CD4-positive, alpha-beta T cell treated with Interleukin-17A for 1 hour (primary cell): ENCODE measurements around the gene FAM131A.
"Not testable (repeated sequence)": the region's sequence is repeated elsewhere in the genome, so short reads cannot be mapped to it uniquely, and the experiment has no call there.

Source experiments
- DNase-seq: peaks from one replicate; pipeline ENCODE4 v3.0.0-alpha.2; 2020

FAM131A gene

DNA sequence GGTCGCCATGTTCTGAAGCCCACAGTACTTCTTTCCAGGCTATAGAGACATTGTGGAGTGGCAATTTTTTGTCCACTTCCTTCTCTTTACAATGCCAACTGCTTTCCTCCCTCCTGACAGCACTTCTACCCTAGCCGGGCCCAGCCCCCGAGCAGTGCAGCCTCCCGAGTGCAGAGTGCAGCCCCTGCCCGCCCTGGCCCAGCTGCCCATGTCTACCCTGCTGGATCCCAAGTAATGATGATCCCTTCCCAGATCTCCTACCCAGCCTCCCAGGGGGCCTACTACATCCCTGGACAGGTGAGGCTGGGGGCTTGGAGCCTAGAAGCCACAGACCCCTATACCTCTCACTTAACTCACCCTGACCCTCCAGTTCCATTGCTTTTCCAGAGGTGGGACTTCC, 20.2 kb upstream of the FAM131A start:
- DNase-seq, result no peak

DNA sequence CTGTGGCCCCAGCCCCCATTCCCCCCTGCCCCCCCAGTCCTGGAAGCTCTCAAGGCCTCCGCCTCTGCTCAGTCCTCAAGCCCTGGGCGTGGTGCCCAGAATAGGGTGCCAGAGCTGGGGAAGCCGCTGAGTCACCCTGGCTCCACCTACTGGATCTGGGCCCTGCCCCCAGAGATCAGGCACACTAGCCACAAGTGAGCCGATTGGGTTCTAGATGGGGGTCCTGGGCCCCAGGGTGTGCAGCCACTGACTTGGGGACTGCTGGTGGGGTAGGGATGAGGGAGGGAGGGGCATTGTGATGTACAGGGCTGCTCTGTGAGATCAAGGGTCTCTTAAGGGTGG, 17.3 kb upstream of the FAM131A start:
- DNase-seq, result peak; percentile 30

- DNase-seq, result no peak
Observed at GRCh38 chr3:184321666-184322065, 15.7 kb upstream of the FAM131A start.

DNA sequence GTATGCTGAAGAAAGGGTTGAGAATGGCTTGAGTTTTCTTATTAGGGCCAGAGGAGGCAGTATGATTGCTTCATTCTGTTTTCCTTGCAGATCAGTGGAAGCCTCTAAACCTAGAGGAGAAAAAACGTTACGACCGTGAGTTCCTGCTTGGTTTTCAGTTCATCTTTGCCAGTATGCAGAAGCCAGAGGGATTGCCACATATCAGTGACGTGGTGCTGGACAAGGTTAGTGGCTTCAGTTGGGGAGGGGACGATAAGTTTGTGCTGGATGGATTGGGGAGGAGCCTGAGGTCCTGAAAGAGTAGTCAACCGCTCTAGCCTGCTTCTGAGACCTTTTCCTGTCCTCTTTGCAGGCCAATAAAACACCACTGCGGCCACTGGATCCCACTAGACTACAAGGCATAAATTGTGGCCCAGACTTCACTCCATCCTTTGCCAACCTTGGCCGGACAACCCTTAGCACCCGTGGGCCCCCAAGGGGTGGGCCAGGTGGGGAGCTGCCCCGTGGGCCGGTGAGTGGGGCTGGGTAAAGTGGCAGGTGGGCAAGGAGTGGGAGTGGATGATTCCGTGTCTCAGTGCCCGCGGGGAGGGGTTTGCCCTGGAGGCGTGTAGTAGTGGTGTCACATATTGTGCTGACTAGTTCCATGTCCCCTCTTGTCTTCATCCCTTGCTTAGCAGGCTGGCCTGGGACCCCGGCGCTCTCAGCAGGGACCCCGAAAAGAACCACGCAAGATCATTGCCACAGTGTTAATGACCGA, 14.5 kb upstream of the FAM131A start:
- no peak for DNase-seq

GRCh38 chr3:184323696-184324095, 13.7 kb upstream of the FAM131A start:
- DNase-seq, result no peak

- no peak for DNase-seq
Observed at GRCh38 chr3:184325269-184325668, 12.1 kb upstream of the FAM131A start.

DNA sequence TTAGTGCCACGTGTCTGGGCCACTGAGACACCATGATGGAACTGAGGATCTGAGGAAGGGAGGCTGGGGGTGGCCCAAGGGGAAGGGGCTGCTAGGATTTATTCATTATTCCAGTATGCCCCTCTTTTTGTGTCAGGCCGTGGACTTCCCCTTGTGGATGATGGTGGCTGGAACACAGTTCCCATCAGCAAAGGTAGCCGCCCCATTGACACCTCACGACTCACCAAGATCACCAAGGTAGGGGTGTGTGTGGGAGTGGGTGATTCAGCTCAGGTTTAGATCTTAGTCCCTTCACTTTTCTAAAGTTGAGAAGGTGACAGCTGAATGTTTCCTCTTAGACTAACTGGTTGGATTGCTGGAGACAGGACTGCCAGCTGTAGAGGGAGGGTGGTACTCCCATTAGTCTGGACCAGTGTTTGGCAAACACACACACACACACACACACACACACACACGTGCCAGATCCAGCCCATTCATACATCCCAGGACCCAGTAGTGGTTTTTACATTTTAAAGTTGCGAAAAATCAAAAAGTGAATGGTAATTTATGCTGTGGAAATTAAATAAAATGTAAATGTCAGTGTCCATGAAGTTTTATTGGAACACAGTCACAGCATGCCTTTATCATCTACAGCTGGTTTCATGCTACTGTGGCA, 11.6 kb upstream of the FAM131A start:
- no peak for DNase-seq

GRCh38 chr3:184327171-184327570, 10.2 kb upstream of the FAM131A start:
- no peak for DNase-seq

- DNase-seq, result no peak
Observed at GRCh38 chr3:184328516-184328915, 8.9 kb upstream of the FAM131A start.

- no peak for DNase-seq
Observed at GRCh38 chr3:184332370-184333090, 4.9 kb upstream of the FAM131A start.

DNA sequence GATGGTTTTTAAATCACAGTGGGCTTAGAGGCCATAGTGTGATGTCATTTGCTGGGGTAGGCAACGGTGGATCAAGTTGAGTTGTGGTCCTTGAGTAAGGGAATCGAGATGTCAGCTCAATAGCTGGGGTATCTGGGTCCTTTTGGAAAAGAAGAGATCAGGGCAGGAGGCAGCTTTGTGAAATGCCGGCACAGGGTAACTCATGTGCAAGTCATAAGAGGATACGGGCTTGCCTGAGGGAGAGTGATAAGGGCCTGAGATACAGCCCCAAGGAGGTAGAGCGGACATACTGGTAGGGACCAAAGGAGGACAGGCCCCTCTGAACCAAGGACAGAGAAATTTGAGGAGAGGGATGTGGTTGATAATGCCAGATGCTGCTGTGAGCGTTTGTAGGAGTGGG, 4.2 kb upstream of the FAM131A start:
- DNase-seq, result no peak

- DNase-seq, result no peak
Observed at GRCh38 chr3:184333700-184334099, 3.7 kb upstream of the FAM131A start.

GRCh38 chr3:184334470-184335158, 2.8 kb upstream of the FAM131A start:
- peak; percentile 51 for DNase-seq

DNA sequence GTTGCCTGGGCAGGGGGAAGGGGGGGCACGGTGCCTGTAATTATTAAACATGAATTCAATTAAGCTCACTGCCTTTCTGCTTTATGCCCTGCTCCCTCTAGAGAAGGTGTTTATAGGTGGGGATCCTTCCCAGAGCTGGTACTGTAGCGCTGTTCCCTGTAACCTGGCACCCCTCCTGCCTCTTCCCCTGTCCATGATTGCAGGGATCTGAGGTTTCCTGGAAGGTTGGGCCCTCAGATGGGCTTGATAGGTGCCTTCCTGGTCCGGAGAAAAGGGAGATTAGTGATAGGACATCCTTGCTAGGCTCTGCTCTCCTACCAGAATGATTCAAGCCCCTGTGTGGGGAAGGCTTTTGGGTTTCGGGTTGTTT, 2.1 kb upstream of the FAM131A start:
- no peak for DNase-seq

- DNase-seq, result peak; percentile 90
Observed at GRCh38 chr3:184335661-184336546, 1.5 kb upstream of the FAM131A start.

DNA sequence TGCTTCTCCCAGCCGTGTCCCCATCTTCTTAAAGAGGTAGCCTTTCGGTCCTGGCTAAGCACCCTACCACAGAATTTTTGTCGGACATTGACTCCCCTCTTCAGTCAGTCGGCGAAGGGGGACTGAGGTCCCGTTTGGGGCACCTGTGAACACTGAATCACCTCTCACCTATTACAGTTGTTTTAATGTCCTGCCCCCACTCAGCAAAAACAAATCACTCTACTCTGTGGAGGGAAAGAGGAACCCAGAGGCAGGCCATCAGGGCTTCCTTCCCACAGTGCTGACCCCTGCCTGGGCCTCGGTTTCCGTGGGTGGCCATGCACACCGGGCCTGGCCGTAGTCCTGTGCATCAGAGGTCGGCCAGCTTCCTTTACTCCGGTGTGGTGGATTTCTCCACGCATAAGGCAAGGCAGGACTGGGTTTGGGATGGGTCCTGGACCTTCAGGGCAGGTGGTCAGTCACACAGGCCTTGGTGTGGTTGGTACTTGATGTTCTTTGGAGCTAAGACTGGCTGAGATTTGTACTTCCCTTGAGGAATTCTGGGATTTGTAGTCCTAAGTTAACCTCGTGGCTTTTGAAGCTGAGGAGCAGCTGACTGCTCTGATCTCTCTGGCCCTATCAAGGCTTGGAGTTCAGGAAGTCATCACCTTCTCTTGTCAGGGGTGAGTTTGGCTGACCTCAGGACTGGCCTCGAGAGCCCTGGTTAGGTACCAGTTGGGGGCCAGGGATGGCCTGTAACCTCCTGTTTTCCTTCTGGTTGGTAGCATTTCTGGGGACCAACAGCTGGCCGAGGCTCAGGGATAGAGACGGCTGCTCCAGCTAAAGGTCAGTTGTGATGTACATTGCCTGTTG, 627 bp upstream of the FAM131A start:
- DNase-seq, result no peak

- no peak for DNase-seq
Observed at GRCh38 chr3:184337981-184338380, 581 bp downstream of the FAM131A start.

DNA sequence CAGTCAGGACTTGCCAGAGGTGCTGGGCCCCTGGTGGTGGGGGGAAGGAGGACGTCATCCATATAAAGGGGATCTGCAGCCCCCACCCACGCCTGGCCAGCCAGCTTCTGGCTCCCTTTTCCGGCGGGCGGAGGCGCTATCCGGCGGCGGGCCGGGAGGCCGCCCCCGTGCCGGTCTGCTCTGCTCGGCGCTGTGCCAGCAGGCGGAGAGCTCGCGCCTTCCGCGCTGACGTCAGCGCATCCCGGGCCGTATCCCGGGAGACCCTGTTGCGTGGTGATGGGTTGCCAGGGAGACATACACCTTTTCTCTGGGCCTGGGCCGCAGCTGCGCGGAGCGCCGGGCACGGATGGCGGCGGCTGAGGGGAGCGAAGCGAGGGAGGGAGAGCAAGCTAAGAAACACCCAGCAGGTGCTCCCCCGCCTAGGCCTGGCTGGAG, 1.1 kb downstream of the FAM131A start:
- DNase-seq, result peak; percentile 32

DNA sequence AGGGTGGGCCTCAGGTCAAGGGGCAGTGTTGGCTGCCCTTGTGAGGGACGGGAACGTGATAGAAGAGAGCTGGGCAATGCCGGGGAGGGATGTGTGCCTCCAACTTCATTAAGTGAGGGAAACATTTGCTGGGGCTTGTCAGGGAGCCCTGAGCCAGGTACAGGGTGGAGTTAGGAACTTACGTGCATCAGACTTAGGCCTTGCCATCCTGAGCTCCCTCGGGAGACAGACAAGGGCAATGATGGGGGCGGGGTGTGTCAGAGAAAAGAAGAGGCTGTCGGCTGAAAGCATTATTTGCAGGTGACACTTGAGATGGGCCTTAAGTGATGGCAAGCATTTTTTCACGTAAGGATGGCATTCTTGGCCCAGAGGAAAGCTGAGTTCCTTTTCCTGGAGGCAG, 1.6 kb downstream of the FAM131A start:
- DNase-seq, result no peak

GRCh38 chr3:184339451-184340135, 2.2 kb downstream of the FAM131A start:
- not testable (repeated sequence) for DNase-seq

DNA sequence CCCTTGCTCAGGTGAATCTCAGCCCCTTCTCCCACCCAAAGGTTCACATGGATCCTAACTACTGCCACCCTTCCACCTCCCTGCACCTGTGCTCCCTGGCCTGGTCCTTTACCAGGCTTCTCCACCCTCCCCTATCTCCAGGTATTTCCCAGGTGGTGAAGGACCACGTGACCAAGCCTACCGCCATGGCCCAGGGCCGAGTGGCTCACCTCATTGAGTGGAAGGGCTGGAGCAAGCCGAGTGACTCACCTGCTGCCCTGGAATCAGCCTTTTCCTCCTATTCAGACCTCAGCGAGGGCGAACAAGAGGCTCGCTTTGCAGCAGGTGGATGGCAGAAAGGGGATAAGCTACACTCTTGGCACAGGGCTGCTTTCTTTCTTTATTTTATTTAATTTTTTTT, 4.5 kb downstream of the FAM131A start:
- no peak for DNase-seq
